Measurements from ENCODE around the gene CORIN. TPM values are rescaled to one million over a fixed set of nuclear protein-coding genes. Genes with fewer than 3 reads are reported as not detected.

Gene CORIN
- total RNA-seq, 1 donor from 2014 or later: 0.05 TPM

GRCh38 chr4:47790105-47790504, 47.8 kb downstream of the CORIN start:
- no peak for DNase-seq (ENCODE audit: low read depth, low spot score)
- Mint-ChIP-seq H3K36me3 (ENCODE audit: low read depth) (no peaks in the 10 kb centered on the region), H3K27me3 (ENCODE audit: low read depth) (no peaks in the 10 kb centered on the region), H3K27ac (ENCODE audit: unreplicated experiment) (no peak overlapping the region), H3K9me3 (no peaks in the 10 kb centered on the region), H3K4me1 (no peaks in the 10 kb centered on the region), H3K4me3 (no peak overlapping the region)
- TF ChIP-seq CTCF (conservative IDR thresholded peaks at IDR 0.05): no peak

- no peaks in the 10 kb centered on the region for H3K4me1 Mint-ChIP-seq
- H3K9me3 Mint-ChIP-seq: no peaks in the 10 kb centered on the region
- no peak for TF ChIP-seq CTCF (conservative IDR thresholded peaks at IDR 0.05)
- H3K27me3 Mint-ChIP-seq (ENCODE audit: low read depth): peaks cover 4% of the 10 kb centered on the region
- H3K4me3 Mint-ChIP-seq: no peak overlapping the region
- no peaks in the 10 kb centered on the region for H3K36me3 Mint-ChIP-seq (ENCODE audit: low read depth)
- no peak overlapping the region for H3K27ac Mint-ChIP-seq (ENCODE audit: unreplicated experiment)
- no peak for DNase-seq (ENCODE audit: low read depth, low spot score)
Observed at GRCh38 chr4:47788126-47788525, 49.7 kb downstream of the CORIN start.

GRCh38 chr4:47786958-47787370, 50.9 kb downstream of the CORIN start:
- peaks cover 4% of the 10 kb centered on the region for H3K27me3 Mint-ChIP-seq (ENCODE audit: low read depth)
- TF ChIP-seq CTCF (conservative IDR thresholded peaks at IDR 0.05): no peak
- H3K4me1 Mint-ChIP-seq: no peaks in the 10 kb centered on the region
- no peak for DNase-seq (ENCODE audit: low read depth, low spot score)
- H3K36me3 Mint-ChIP-seq (ENCODE audit: low read depth): no peaks in the 10 kb centered on the region
- no peak overlapping the region for H3K4me3 Mint-ChIP-seq
- no peak overlapping the region for H3K27ac Mint-ChIP-seq (ENCODE audit: unreplicated experiment)
- no peaks in the 10 kb centered on the region for H3K9me3 Mint-ChIP-seq

GRCh38 chr4:47785153-47785552, 52.7 kb downstream of the CORIN start:
- no peaks in the 10 kb centered on the region for H3K4me1 Mint-ChIP-seq
- H3K27ac Mint-ChIP-seq (ENCODE audit: unreplicated experiment): no peak overlapping the region
- no peak overlapping the region for H3K4me3 Mint-ChIP-seq
- peaks cover 4% of the 10 kb centered on the region for H3K27me3 Mint-ChIP-seq (ENCODE audit: low read depth)
- H3K36me3 Mint-ChIP-seq (ENCODE audit: low read depth): no peaks in the 10 kb centered on the region
- no peak for TF ChIP-seq CTCF (conservative IDR thresholded peaks at IDR 0.05)
- no peaks in the 10 kb centered on the region for H3K9me3 Mint-ChIP-seq
- no peak for DNase-seq (ENCODE audit: low read depth, low spot score)

- DNase-seq (ENCODE audit: low read depth, low spot score): no peak
- Mint-ChIP-seq H3K27me3 (ENCODE audit: low read depth) (peaks cover 4% of the 10 kb centered on the region), H3K4me1 (no peaks in the 10 kb centered on the region), H3K4me3 (no peak overlapping the region), H3K9me3 (no peaks in the 10 kb centered on the region), H3K36me3 (ENCODE audit: low read depth) (no peaks in the 10 kb centered on the region), H3K27ac (ENCODE audit: unreplicated experiment) (no peak overlapping the region)
- TF ChIP-seq CTCF (conservative IDR thresholded peaks at IDR 0.05): no peak
Observed at GRCh38 chr4:47784222-47784621, 53.6 kb downstream of the CORIN start.

GRCh38 chr4:47776353-47776752, 61.5 kb downstream of the CORIN start:
- Mint-ChIP-seq H3K36me3 (ENCODE audit: low read depth) (no peaks in the 10 kb centered on the region), H3K27me3 (ENCODE audit: low read depth) (no peaks in the 10 kb centered on the region), H3K4me3 (no peak overlapping the region), H3K4me1 (no peaks in the 10 kb centered on the region), H3K27ac (ENCODE audit: unreplicated experiment) (no peak overlapping the region), H3K9me3 (peaks cover 3% of the 10 kb centered on the region)
- DNase-seq (ENCODE audit: low read depth, low spot score): no peak
- no peak for TF ChIP-seq CTCF (conservative IDR thresholded peaks at IDR 0.05)

All from neural crest cell (in vitro differentiated cells).